ENCODE results near the gene UBXN7.
"Not testable (repeated sequence)": the region's sequence is repeated elsewhere in the genome, so short reads cannot be mapped to it uniquely, and the experiment has no call there.

UBXN7 gene

DNA sequence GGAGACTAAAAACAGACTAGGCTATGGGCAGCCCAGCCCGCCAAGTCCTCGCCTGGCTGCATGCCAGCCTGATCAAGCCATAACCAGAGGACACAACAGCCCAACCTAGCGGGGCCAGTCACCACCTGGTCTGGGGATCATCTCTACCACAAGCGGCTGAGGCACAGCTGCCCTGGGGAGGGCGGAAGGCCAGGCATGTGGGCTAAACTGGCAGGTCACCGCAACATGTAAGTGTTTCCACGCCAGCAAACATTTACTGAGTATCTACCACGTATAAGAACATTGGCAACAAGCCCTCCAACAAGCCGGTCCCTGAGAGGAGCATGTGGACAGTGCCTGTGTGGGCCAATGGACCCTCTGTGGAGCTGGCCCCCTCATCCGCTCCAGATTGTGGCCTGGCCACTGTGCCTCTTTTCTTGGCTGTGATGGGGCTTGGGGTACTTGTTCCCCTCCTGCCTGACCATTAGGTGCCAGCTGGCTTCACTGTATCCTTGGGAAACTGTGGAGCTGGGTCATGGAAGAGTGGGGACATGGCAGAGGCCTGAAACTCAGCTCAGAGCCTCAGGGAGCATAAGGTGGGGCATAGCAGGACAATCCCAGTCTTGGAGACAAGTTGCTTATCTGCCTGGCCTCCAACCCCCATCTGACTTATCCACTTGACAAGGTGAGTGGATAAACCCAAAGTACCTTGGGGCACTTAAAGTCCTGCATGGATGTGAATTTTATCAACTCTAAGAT lies 9.0 kb downstream of the UBXN7 start:
- TF ChIP-seq EZH2phosphoT487 (IDR thresholded peaks at IDR 0.05; ENCODE audit: low read depth) (no peak), CTCF (IDR thresholded peaks at IDR 0.05; ENCODE audit: low read depth, low read length) (no peak)
- Histone ChIP-seq H4K20me1 (ENCODE audit: insufficient read depth, low read length) (peaks cover 93% of the 10 kb centered on the region), H3K4me3 (ENCODE audit: low read length) (no peak overlapping the region)

DNA sequence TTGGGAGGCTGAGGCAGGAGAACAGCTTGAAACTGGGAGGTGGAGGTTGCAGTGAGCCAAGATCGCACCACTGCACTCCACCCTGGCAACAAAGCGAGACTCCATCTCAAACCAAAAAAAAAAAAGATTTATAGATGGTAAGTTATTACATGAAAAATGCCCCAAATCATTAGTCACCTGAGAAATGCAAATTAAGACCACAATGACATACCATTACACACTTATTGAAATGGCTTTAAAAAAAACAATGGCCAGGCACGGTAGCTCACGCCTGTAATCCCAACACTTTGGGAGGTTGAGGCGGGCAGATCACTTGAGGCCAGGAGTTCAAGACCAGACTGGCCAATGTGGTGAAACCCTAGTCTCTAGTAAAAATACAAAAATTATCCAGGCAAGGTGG lies 10.6 kb downstream of the UBXN7 start:
- not testable (repeated sequence) for H3K9me3 ChIP-seq (ENCODE audit: insufficient read depth, low read length); H3K4me3 ChIP-seq (ENCODE audit: low read length); H3K27me3 ChIP-seq (ENCODE audit: low read depth, low read length); H3K4me2 ChIP-seq (ENCODE audit: low read length); H3K36me3 ChIP-seq (replicated peaks; ENCODE audit: low read depth, low read length); H3K9ac ChIP-seq (ENCODE audit: low read length); H2AFZ ChIP-seq (ENCODE audit: low read depth, low read length); H3K27ac ChIP-seq (ENCODE audit: low read length); H3K4me1 ChIP-seq (ENCODE audit: low read length)
- peaks cover 98% of the 10 kb centered on the region for H3K79me2 ChIP-seq (ENCODE audit: low read length)
- peaks cover 91% of the 10 kb centered on the region for H4K20me1 ChIP-seq (ENCODE audit: insufficient read depth, low read length)

More for the DNA sequence above, 9.0 kb downstream of the UBXN7 start:
- no peak overlapping the region for H3K27ac ChIP-seq (ENCODE audit: low read length)
- H3K36me3 ChIP-seq (replicated peaks; ENCODE audit: low read depth, low read length), result peaks cover 13% of the 10 kb centered on the region
- H3K4me2 ChIP-seq (ENCODE audit: low read length), result no peak overlapping the region
- H3K9ac ChIP-seq (ENCODE audit: low read length), result no peak overlapping the region
- no peaks in the 10 kb centered on the region; the same call in 1 of the 2 replicates for H3K4me1 ChIP-seq (ENCODE audit: low read length)
- peaks cover 100% of the 10 kb centered on the region for H3K79me2 ChIP-seq (ENCODE audit: low read length)
- H3K27me3 ChIP-seq (ENCODE audit: low read depth, low read length), result no peaks in the 10 kb centered on the region
- no peaks in the 10 kb centered on the region for H3K9me3 ChIP-seq (ENCODE audit: insufficient read depth, low read length)
- no peak overlapping the region for H2AFZ ChIP-seq (ENCODE audit: low read depth, low read length)

- Histone ChIP-seq H3K79me2 (ENCODE audit: low read length) (peaks cover 98% of the 10 kb centered on the region), H3K36me3 (replicated peaks; ENCODE audit: low read depth, low read length) (peaks cover 3% of the 10 kb centered on the region)
Measured at GRCh38 chr3:196419386-196419785, 12.8 kb downstream of the UBXN7 start.

DNA sequence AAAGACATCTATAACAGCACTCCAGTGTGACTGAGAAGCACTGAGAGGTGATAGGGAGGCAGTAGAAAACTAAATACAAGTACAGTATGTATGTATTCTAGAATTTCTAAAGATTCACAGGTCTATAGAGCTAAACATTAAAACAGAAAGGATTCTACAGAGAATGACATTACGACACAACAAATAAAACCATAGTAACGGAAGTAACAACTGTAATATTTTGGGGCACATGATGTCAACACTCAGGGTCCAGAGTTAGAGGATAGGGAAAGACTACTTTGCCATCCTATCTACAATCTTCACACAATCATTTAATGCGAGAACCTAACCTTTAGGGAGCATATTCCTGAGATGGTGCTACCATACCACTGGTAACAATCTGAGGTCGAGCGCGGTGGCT lies 13.6 kb downstream of the UBXN7 start:
- peaks cover 93% of the 10 kb centered on the region for H4K20me1 ChIP-seq (ENCODE audit: insufficient read depth, low read length)
- no peak overlapping the region for H3K4me3 ChIP-seq (ENCODE audit: low read length)
- H3K9me3 ChIP-seq (ENCODE audit: insufficient read depth, low read length), result no peaks in the 10 kb centered on the region
- no peak for TF ChIP-seq EZH2phosphoT487 (IDR thresholded peaks at IDR 0.05; ENCODE audit: low read depth)
- no peak for TF ChIP-seq CTCF (IDR thresholded peaks at IDR 0.05; ENCODE audit: low read depth, low read length)
- H3K4me2 ChIP-seq (ENCODE audit: low read length), result no peak overlapping the region
- H3K27me3 ChIP-seq (ENCODE audit: low read depth, low read length), result no peaks in the 10 kb centered on the region
- H3K79me2 ChIP-seq (ENCODE audit: low read length), result peaks cover 98% of the 10 kb centered on the region
- no peak overlapping the region for H2AFZ ChIP-seq (ENCODE audit: low read depth, low read length)
- H3K27ac ChIP-seq (ENCODE audit: low read length), result no peak overlapping the region
- no peak overlapping the region for H3K9ac ChIP-seq (ENCODE audit: low read length)
- H3K36me3 ChIP-seq (replicated peaks; ENCODE audit: low read depth, low read length), result peaks cover 3% of the 10 kb centered on the region
- peaks cover 12% of the 10 kb centered on the region for H3K4me1 ChIP-seq (ENCODE audit: low read length)

More at GRCh38 chr3:196419386-196419785, 12.8 kb downstream of the UBXN7 start:
- TF ChIP-seq CTCF (IDR thresholded peaks at IDR 0.05; ENCODE audit: low read depth, low read length), result no peak
- TF ChIP-seq EZH2phosphoT487 (IDR thresholded peaks at IDR 0.05; ENCODE audit: low read depth), result no peak
- Histone ChIP-seq H3K9me3 (ENCODE audit: insufficient read depth, low read length) (no peaks in the 10 kb centered on the region), H3K27me3 (ENCODE audit: low read depth, low read length) (no peaks in the 10 kb centered on the region), H3K4me1 (ENCODE audit: low read length) (peaks cover 9% of the 10 kb centered on the region), H3K4me3 (ENCODE audit: low read length) (no peak overlapping the region), H2AFZ (ENCODE audit: low read depth, low read length) (no peak overlapping the region), H4K20me1 (ENCODE audit: insufficient read depth, low read length) (peaks cover 93% of the 10 kb centered on the region), H3K9ac (ENCODE audit: low read length) (no peak overlapping the region), H3K27ac (ENCODE audit: low read length) (no peak overlapping the region), H3K4me2 (ENCODE audit: low read length) (no peak overlapping the region)

All from OCI-LY3 (cell line).